Mesendoderm (in vitro differentiated cells): ENCODE measurements around the gene GP9.

Experiments used
- DNase-seq: peaks from one replicate; pipeline ENCODE4 v3.0.0; 2013
- H2AK5ac ChIP-seq: 2 replicates; pipeline ENCODE4 v1.6.1; 2013; ENCODE audit warnings: low read length, inconsistent platforms
- H2BK120ac ChIP-seq: 2 replicates; pipeline ENCODE4 v1.6.1; 2013; ENCODE audit warnings: low read depth, mild to moderate bottlenecking, low read length, moderate library complexity, mixed read lengths
- H2BK15ac ChIP-seq: replicated peaks from 2 replicates; pipeline ENCODE4 v1.6.1; 2013; ENCODE audit warnings: low read depth, mild to moderate bottlenecking, moderate library complexity
- H2BK5ac ChIP-seq: 2 replicates; pipeline ENCODE4 v1.6.1; 2013; ENCODE audit warnings: low read length, inconsistent platforms
- H3K18ac ChIP-seq: 2 replicates; pipeline ENCODE4 v1.6.1; 2013; ENCODE audit warnings: mild to moderate bottlenecking, low read length, mixed read lengths
- H3K23ac ChIP-seq: one replicate; pipeline ENCODE4 v1.6.1; 2013; ENCODE audit warnings: low read length
- H3K27ac ChIP-seq: 2 replicates; pipeline ENCODE4 v1.5.1; 2013; ENCODE audit warnings: low read depth, mild to moderate bottlenecking, inconsistent platforms, low read length, moderate library complexity
- H3K27me3 ChIP-seq: 2 replicates; pipeline ENCODE4 v1.6.1; 2013; ENCODE audit warnings: low read length, control low read depth, mild to moderate bottlenecking, inconsistent platforms; ENCODE audit not compliant: insufficient read depth, poor library complexity
- H3K36me3 ChIP-seq: 2 replicates; pipeline ENCODE4 v1.6.1; 2013; ENCODE audit warnings: low read length, inconsistent platforms; ENCODE audit not compliant: control insufficient read depth, insufficient read depth
- H3K4ac ChIP-seq: one replicate; pipeline ENCODE4 v1.6.1; 2013; ENCODE audit warnings: low read depth, mild to moderate bottlenecking, low read length, moderate library complexity
- H3K4me1 ChIP-seq: 2 replicates; pipeline ENCODE4 v1.6.1; 2013; ENCODE audit warnings: low read depth, low read length, inconsistent platforms; ENCODE audit not compliant: control insufficient read depth
- H3K4me2 ChIP-seq: 2 replicates; pipeline ENCODE4 v1.6.1; 2013; ENCODE audit warnings: low read length
- H3K4me3 ChIP-seq: 2 replicates; pipeline ENCODE4 v1.5.1; 2013; ENCODE audit warnings: mild to moderate bottlenecking, low read length
- H3K56ac ChIP-seq: one replicate; pipeline ENCODE4 v1.6.1; 2013; ENCODE audit warnings: low read length
- H3K79me1 ChIP-seq: 2 replicates; pipeline ENCODE4 v1.6.1; 2013; ENCODE audit warnings: low read length, inconsistent platforms
- H3K79me2 ChIP-seq: 2 replicates; pipeline ENCODE4 v1.6.1; 2013; ENCODE audit warnings: mild to moderate bottlenecking, low read length; ENCODE audit not compliant: control insufficient read depth, insufficient read depth
- H3K9ac ChIP-seq: 2 replicates; pipeline ENCODE4 v1.6.1; 2013; ENCODE audit warnings: low read length, inconsistent platforms
- H4K5ac ChIP-seq: one replicate; pipeline ENCODE4 v1.6.1; 2013; ENCODE audit warnings: low read length
- H4K8ac ChIP-seq: one replicate; pipeline ENCODE4 v1.6.1; 2013; ENCODE audit warnings: low read depth, mild to moderate bottlenecking, control low read depth, low read length, moderate library complexity
- WGBS: extraction: QIAGEN DNeasy Blood & Tissue Kit; methylation state at CpG from one replicate; pipeline ENCODE4 v1.1.7; 2013; ENCODE audit warnings: low lambda C conversion rate, missing lambda C conversion rate; ENCODE audit not compliant: insufficient coverage; ENCODE audit errors: extremely low coverage; 5-methylcytosine and 5-hydroxymethylcytosine counted together

Gene GP9

GRCh38 chr3:129101370-129102138, 41.0 kb downstream of the GP9 start:
- Histone ChIP-seq H3K27ac (no peak overlapping the region), H3K4ac (no peak overlapping the region), H3K4me3 (no peak overlapping the region), H4K8ac (no peak overlapping the region), H3K27me3 (no peaks in the 10 kb centered on the region), H4K5ac (no peak overlapping the region), H2BK120ac (no peak overlapping the region), H3K36me3 (no peaks in the 10 kb centered on the region), H3K23ac (no peak overlapping the region), H3K18ac (no peak overlapping the region), H2BK5ac (no peak overlapping the region), H3K56ac (no peak overlapping the region), H2BK15ac (no peak overlapping the region), H3K9ac (no peak overlapping the region), H3K4me1 (no peaks in the 10 kb centered on the region), H3K79me1 (peaks cover 32% of the 10 kb centered on the region), H3K79me2 (peaks cover 5% of the 10 kb centered on the region), H3K4me2 (no peak overlapping the region), H2AK5ac (no peak overlapping the region)
- WGBS, result no CpG with 5 or more reads among the region's 12 CpGs
- no peak for DNase-seq

GRCh38 chr3:129103296-129103695, 42.7 kb downstream of the GP9 start:
- no peak overlapping the region for H3K9ac ChIP-seq
- H2BK120ac ChIP-seq, result no peak overlapping the region
- H2BK15ac ChIP-seq, result no peak overlapping the region
- H3K36me3 ChIP-seq, result peaks cover 4% of the 10 kb centered on the region
- no peak for DNase-seq
- no peaks in the 10 kb centered on the region for H3K27me3 ChIP-seq
- H3K4me1 ChIP-seq, result no peaks in the 10 kb centered on the region
- no peak overlapping the region for H3K4me2 ChIP-seq
- no peak overlapping the region for H2BK5ac ChIP-seq
- H3K18ac ChIP-seq, result no peak overlapping the region
- H3K23ac ChIP-seq, result no peak overlapping the region
- H4K5ac ChIP-seq, result no peak overlapping the region
- peaks cover 28% of the 10 kb centered on the region for H3K79me1 ChIP-seq
- H4K8ac ChIP-seq, result no peak overlapping the region
- no peak overlapping the region for H3K56ac ChIP-seq
- H3K4ac ChIP-seq, result no peak overlapping the region
- WGBS, result no CpG with 5 or more reads among the region's 7 CpGs
- no peak overlapping the region for H3K4me3 ChIP-seq
- no peak overlapping the region for H2AK5ac ChIP-seq
- no peak overlapping the region for H3K27ac ChIP-seq
- H3K79me2 ChIP-seq, result peaks cover 3% of the 10 kb centered on the region

- H3K36me3 ChIP-seq, result peaks cover 4% of the 10 kb centered on the region
- H2BK5ac ChIP-seq, result no peak overlapping the region
- DNase-seq, result no peak
- WGBS, result no CpG with 5 or more reads among the region's 6 CpGs
- no peaks in the 10 kb centered on the region for H3K4me1 ChIP-seq
- H3K4ac ChIP-seq, result no peak overlapping the region
- H3K4me2 ChIP-seq, result no peak overlapping the region
- no peak overlapping the region for H2BK15ac ChIP-seq
- no peak overlapping the region for H3K9ac ChIP-seq
- H3K79me1 ChIP-seq, result peaks cover 32% of the 10 kb centered on the region
- H2BK120ac ChIP-seq, result no peak overlapping the region
- H2AK5ac ChIP-seq, result no peak overlapping the region
- no peak overlapping the region for H4K5ac ChIP-seq
- H3K23ac ChIP-seq, result no peak overlapping the region
- no peak overlapping the region for H4K8ac ChIP-seq
- no peak overlapping the region for H3K18ac ChIP-seq
- H3K79me2 ChIP-seq, result peaks cover 3% of the 10 kb centered on the region
- H3K4me3 ChIP-seq, result no peak overlapping the region
- H3K27me3 ChIP-seq, result no peaks in the 10 kb centered on the region
- H3K56ac ChIP-seq, result no peak overlapping the region
- no peak overlapping the region for H3K27ac ChIP-seq
These were observed 43.5 kb downstream of the GP9 start for GRCh38 chr3:129104051-129104450.

GRCh38 chr3:129104498-129105079, 44.0 kb downstream of the GP9 start:
- H3K4ac ChIP-seq, result no peak overlapping the region
- H3K9ac ChIP-seq, result no peak overlapping the region
- no peak overlapping the region for H4K8ac ChIP-seq
- H3K36me3 ChIP-seq, result peaks cover 4% of the 10 kb centered on the region
- H3K27me3 ChIP-seq, result no peaks in the 10 kb centered on the region
- H3K23ac ChIP-seq, result no peak overlapping the region
- no peak for DNase-seq
- H3K4me3 ChIP-seq, result no peak overlapping the region
- no peak overlapping the region for H2AK5ac ChIP-seq
- no peak overlapping the region for H2BK5ac ChIP-seq
- no peak overlapping the region for H3K18ac ChIP-seq
- H3K79me1 ChIP-seq, result peaks cover 32% of the 10 kb centered on the region
- H3K27ac ChIP-seq, result no peak overlapping the region
- H3K79me2 ChIP-seq, result peaks cover 3% of the 10 kb centered on the region
- no CpG with 5 or more reads among the region's 6 CpGs for WGBS
- no peak overlapping the region for H2BK120ac ChIP-seq
- H2BK15ac ChIP-seq, result no peak overlapping the region
- H3K4me1 ChIP-seq, result no peaks in the 10 kb centered on the region
- H3K4me2 ChIP-seq, result no peak overlapping the region
- H4K5ac ChIP-seq, result no peak overlapping the region
- no peak overlapping the region for H3K56ac ChIP-seq

- Histone ChIP-seq H3K36me3 (peaks cover 6% of the 10 kb centered on the region), H3K27me3 (no peaks in the 10 kb centered on the region), H3K4me3 (no peak overlapping the region), H3K4me2 (no peak overlapping the region), H4K8ac (no peak overlapping the region), H4K5ac (no peak overlapping the region), H3K4me1 (no peaks in the 10 kb centered on the region), H2BK120ac (no peak overlapping the region), H3K79me2 (peaks cover 3% of the 10 kb centered on the region), H2BK5ac (no peak overlapping the region), H3K27ac (no peak overlapping the region), H2BK15ac (no peak overlapping the region), H3K23ac (no peak overlapping the region), H3K18ac (no peak overlapping the region), H3K56ac (no peak overlapping the region), H3K9ac (no peak overlapping the region), H2AK5ac (no peak overlapping the region), H3K4ac (no peak overlapping the region), H3K79me1 (peaks cover 35% of the 10 kb centered on the region)
- WGBS, result no CpG with 5 or more reads among the region's 4 CpGs
- no peak for DNase-seq
These were observed 45.3 kb downstream of the GP9 start for GRCh38 chr3:129105862-129106261.
